Amygdala (tissue), 56 donors: ENCODE data around the gene BUB1.
A peak's percentile ranks its signal among the peaks of the same experiment; 100 is the strongest.
"Not testable (repeated sequence)": the region's sequence is repeated elsewhere in the genome, so short reads cannot be mapped to it uniquely, and the experiment has no call there.

Experiments
- DNase-seq, 56 donors: peaks; one replicate each; lab custom pipeline; 2025; lab: John Stamatoyannopoulos, UW

Gene BUB1

GRCh38 chr2:110677530-110678456 lies at the start of gene BUB1:
BUB1 (minus strand) TSS chr2:110678063; CDS start chr2:110677995, 68 bp downstream.
- DNase-seq = peak; percentile 8 to 96 (median 89)

GRCh38 chr2:110726285-110726684 lies 48.4 kb upstream of the BUB1 start:
- DNase-seq = no peak

- DNase-seq = no peak
Observed at GRCh38 chr2:110725859-110726258, 48.0 kb upstream of the BUB1 start.

DNA sequence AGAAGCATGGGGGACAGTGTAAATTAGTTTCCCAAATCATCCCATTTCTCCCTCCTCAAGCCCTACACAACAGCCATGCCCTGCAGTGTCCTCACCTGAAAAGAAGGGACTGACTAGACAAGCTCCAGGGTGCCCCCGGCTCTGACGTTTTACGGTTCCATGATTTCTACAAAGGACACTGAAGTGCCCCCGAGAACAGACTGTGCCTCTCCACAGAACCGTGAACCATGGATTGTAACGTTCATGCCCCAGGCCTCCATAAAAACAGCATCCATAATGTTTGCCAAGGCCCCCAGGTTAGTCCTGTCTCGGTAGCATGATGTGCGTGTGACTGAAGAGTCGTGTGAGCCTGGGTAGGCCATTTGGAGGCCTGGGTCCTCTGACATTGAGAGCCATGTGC lies 47.5 kb upstream of the BUB1 start:
- no peak for DNase-seq

DNA sequence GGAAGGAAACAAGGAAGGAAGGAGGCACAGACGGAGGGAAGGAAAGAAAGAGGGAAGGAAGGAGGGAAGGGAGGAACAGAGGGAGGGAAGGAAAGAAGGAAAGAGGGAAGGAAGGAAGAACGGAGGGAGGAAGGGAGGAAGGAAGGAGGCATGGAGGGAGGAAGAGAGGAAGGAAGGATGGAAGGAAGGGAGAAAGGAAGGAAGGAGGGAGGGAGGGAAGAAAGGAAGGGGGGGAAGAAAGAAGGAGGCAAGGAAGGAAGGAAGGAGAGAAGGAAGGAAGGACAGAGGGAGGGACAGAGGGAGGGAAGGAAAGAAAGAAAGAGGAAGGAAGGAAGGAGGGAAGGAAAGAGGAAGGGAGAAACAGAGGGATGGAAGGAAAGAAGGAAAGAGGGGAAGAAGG lies 47.0 kb upstream of the BUB1 start:
- no peak for DNase-seq

DNA sequence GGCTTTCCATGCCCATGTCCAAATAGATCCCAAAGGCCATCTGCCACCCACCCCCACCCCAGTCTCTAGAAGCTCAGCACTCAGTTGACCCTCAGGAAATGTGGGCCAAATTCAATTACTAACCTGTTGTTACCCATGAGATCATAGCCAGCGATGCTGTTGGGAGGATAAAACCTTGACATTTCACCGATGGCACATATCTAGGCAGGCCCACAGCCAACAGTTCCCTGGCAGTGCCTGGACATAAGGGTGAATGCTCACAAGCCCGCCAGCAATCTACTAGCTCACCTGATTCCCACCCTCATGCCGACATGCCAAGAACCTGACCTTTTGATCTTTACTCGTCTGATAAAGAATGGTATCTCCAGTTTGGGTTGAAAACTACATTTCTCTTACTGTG lies 42.7 kb upstream of the BUB1 start:
- DNase-seq = no peak

GRCh38 chr2:110718990-110719389 lies 41.1 kb upstream of the BUB1 start:
- no peak for DNase-seq

GRCh38 chr2:110718382-110718781 lies 40.5 kb upstream of the BUB1 start:
- no peak for DNase-seq

DNA sequence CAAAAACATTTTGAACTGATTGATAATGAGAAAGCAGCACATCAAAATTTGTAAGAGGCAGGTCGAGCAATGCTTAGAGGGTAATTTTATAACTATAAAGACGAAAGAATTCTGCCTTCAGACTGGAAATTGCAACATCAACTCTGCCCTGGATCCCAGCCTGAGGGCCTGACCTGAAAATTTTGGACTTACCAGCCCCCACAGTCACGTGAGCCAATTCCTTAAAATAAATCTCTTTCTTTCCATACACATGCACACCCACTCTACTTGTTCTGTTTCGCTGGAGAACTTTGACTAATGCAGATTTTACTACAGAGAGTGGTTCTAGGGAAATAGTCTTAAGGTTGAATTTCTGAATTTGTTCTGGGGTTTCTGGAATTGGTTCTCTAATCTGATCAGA lies 39.9 kb upstream of the BUB1 start:
- DNase-seq = no peak

DNA sequence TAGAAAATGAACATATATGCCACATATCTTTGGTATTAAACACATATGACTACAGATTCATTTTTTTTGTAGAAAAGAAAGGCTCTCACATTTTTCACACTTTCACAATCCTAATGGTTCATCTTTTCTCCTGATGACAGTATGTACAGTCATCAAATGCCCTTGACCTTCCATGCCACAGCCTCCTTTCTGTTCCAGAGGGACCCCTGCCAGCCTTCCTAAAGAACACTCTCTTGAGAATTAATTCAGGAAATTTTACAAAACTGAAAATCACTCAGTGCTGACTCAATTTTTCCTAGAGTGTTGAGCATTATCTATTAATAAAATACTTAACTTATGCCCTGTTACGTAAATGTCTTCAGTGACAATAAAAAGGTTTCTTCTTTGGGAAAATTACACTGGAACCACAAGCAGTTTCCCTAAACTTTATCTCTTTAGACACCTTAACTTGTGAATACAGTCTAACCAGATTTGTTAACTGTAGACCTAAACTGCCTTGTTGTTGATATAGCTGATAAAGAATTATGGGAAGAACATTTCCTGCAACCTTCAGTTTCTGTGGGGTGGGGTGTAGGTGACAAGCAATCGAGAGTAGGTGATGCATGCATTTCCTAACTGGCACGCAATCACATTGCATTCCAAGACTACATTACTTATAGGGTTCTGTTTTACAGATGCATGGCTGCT lies 39.2 kb upstream of the BUB1 start:
- no peak for DNase-seq

GRCh38 chr2:110714452-110715224 lies 36.8 kb upstream of the BUB1 start:
- no peak for DNase-seq

DNA sequence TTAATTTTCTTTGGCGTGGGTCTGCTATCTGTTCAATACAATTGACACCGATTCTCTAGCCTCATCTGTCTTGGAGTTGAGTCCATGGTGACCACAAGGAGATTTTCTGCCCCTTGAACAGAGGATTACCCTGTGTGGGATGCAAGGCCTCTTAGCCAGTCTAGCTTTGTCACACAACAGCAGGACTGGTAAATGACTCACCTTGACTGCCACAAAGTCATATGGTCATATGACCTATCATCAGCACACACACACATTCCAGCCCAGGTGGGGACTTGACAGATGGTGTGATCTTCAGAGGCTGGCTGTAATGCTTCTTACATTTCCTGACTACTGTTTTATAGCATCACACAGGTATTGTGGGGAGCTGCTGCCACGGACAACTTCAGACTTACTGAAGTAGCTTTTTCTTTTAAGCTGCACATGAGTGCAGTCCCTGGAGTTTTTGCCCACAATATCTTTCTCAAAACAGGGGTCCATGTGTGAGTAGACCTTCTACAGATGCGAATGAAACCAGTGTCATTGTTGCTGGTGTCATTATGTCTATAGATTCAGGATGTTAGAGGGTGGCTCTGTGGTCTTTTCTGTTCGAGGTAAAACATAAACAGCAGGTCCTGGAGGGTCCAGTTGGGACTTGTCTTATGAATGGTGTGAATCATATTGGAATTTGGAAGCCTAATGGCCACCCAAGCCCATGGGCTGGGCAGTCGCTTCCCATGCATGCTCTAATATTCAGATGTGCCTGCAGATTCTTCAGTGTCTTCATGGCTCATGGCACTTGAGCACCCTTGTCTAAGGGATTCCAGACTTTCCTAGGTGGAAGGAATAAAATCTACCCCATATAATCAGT lies 35.9 kb upstream of the BUB1 start:
- no peak for DNase-seq

DNA sequence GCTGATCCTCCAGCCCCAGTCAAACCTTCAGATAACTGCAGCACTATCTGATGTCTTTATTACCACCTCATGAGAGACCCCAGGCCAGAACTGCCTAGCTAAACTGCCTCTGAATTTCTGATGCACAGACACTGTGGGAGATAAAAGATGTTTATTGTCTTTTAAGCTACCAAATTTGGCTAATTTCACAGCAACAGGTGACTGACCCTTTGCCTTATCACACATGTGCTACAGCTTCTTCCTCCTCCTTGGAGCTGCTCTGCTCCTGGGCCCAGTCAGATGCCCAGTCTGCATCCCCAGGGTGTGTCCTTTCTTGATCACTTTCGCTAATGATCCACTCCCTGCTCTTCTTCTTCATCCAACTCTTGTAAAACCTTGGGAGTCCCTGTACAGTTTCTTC lies 34.9 kb upstream of the BUB1 start:
- no peak for DNase-seq

GRCh38 chr2:110708455-110708854 lies 30.6 kb upstream of the BUB1 start:
- no peak for DNase-seq

DNA sequence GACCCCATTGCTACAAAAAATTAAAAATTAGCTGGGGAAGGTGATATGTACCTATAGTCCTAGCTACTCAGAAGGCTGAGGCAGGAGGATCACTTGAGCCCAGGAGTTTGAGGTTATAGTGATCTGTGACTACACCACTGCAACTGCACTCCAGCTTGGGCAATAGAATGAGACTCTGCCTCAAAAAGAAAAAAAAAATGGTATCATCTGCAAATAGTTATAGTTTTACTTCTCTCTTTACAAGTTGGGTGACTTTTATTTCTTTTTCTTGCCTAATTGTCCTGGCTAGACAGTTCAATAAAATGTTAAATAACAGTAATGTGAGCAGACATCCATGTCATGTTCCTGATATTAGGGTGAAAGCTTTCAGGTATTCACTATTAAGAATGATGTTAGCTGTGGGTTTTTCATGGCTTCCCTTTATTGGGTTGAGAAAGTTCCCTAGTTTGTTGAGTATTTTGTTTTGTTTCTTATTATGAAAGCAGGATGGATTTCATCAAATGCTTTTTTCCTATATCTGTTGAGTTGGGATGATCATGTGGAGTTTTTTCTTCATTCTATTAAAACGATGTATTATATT lies 29.6 kb upstream of the BUB1 start:
- no peak for DNase-seq

DNA sequence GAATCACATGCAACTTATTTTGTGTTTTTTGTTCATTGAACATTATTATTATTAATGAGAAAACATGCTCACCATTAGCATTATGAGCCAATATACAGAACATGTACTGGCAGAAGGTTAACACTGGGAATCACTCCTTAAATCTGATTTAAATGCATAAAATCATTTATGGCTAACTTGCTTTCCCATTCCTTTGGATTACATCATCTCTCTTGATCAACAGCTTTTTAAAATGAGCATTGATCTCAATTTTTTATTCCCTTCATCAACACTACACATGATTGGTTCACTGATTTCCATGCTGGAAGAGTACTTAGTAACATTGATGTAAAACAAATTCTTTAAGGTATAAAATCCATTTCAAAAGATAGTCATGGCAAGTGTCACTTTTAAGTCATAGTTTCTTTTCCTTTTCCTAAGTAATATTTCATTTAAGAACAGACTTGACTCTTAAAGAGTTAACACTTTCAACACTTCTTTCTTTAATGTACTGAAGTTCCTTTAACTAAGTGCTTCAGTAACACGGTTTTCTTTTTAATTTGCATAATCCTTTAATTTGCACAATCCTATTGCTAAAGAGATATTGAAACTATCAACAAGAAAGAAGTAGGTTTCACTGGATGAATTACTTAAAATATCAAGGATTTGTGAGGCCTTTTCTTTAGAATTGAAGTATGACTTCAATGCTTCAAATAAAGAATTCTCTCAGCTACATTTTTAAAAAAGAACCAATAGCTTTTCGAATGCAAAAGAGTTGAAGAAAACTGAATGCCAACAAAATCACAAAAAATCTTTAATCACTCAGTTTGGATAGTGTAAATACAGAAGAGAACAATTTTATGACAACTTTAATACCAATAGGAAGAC lies 24.9 kb upstream of the BUB1 start:
- DNase-seq = no peak

DNA sequence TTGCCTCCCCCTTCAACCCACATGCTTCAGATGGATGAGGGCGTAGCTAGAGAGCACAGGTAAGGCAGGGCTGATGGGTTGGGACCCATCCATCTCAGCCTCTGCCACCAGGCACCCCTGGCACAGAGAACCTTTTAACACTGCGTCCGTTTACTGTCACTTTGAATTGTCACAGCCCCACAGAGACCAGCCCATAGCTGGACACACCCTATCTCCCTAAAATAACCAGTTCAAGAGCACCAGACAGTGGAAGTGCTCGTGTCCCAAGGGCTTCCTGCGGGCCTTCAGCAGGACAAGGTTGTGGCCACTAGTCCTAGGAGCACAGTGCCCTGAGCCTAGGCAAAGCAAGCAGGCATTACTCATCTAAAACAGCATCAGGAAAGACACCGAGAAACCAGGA lies 20.4 kb upstream of the BUB1 start:
- DNase-seq = not testable (repeated sequence)

DNA sequence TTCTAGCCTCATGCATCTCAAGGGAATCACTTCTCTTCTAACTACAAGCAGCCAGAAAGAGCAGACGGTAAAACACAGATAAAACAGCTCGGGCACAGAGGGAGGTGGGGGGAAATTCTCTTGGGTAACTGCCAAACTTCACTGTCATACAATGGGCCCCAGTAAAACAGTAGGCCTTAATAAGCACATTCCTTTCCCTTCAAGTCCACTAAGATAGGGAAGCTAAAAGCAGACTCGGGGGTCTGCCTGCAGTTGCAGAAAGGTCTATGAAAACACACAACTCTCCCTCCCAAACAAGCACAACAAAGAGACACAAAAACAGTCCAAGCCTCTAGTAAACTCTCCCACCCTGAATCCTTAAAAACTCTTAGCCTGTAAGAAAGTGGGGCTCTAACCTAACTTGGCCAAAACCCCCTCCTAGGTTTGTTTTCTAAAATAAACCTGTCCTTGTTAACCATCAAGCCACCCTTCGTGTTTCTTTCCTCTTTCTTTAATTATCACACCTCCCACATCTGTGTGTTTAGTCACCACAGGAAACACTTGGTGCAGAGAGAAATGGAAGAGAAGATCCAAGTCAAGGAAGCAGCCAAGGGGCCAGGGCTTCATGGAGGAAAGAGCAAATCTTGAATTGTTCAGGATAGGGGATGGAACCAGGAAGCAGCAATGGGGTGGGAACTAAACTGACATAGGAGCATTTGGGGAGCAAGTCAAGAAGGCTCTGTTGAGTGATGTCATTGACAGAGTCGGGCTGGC lies 17.5 kb upstream of the BUB1 start:
- DNase-seq = not testable (repeated sequence)
